HS-5 (cell line): ENCODE results near the gene OPN1MW.
"Not testable (repeated sequence)": the region's sequence is repeated elsewhere in the genome, so short reads cannot be mapped to it uniquely, and the experiment has no call there.

Experiments used
- DNase-seq: peaks from one replicate; pipeline ENCODE4 v3.0.0-alpha.2; 2012; ENCODE audit warnings: low read depth

Gene OPN1MW

GRCh38 chrX:154211057-154211456, 28.7 kb downstream of the OPN1MW start:
- not testable (repeated sequence) for DNase-seq

GRCh38 chrX:154211499-154211898, 29.1 kb downstream of the OPN1MW start:
- not testable (repeated sequence) for DNase-seq

GRCh38 chrX:154219456-154219855, 37.1 kb downstream of the OPN1MW start, which contains the start of gene OPN1MW2:
TSS of gene OPN1MW2 (plus strand) at chrX:154219756. CDS start at chrX:154219816, 60 bp downstream.
- DNase-seq: not testable (repeated sequence)

- DNase-seq: not testable (repeated sequence)
These were observed 42.9 kb downstream of the OPN1MW start for GRCh38 chrX:154225292-154225691.

GRCh38 chrX:154226706-154227105, 44.3 kb downstream of the OPN1MW start:
- DNase-seq: not testable (repeated sequence)

- not testable (repeated sequence) for DNase-seq
These were observed 49.0 kb downstream of the OPN1MW start for GRCh38 chrX:154231443-154231842.

- DNase-seq: not testable (repeated sequence)
These were observed 51.2 kb downstream of the OPN1MW start for GRCh38 chrX:154233620-154234019.

- DNase-seq: not testable (repeated sequence)
These were observed 56.7 kb downstream of the OPN1MW start for GRCh38 chrX:154238939-154239559.

GRCh38 chrX:154239982-154240503, 57.6 kb downstream of the OPN1MW start:
- DNase-seq: not testable (repeated sequence)
